GM12878 (cell line): ENCODE results near the gene CDSN. TPM values are rescaled to one million over a fixed set of nuclear protein-coding genes. Genes with fewer than 3 reads are reported as not detected.

Experiments
- ATAC-seq: fragments of 200-7000 bp; cut with Tn5 transposase; 3 replicates; pipeline ENCODE4 v1.9.1; 2020; ENCODE audit warnings: mild to moderate bottlenecking, moderate library complexity
- BruUV-seq: library from RNA; stranded (reverse); fragments of 400-500 nt; replicated peaks from 2 replicates; lab custom pipeline; 2021; lab: Mats Ljungman, UMichigan
- CTCF ChIA-PET: fragments of 300-600 bp; sonication (Branson Sonifier 250); formaldehyde crosslinking; extraction: SDS; loops from one replicate; lab custom pipeline; 2021; ENCODE audit warnings: inconsistent platforms; lab: Yijun Ruan, JAX
- POLR2A ChIA-PET: fragments of 350-600 bp; formaldehyde crosslinking; extraction: SDS; loops from one replicate; lab custom pipeline; 2021; ENCODE audit warnings: inconsistent platforms; lab: Charles Lee
- RAD21 ChIA-PET: fragments of 300-600 bp; sonication (Branson Sonifier 250); formaldehyde crosslinking; loops from one replicate; lab custom pipeline; 2023; ENCODE audit warnings: antibody characterized with exemption; ENCODE audit not compliant: unreplicated experiment; lab: Charles Lee
- SMC1A ChIA-PET: fragments of 300-600 bp; sonication (Branson Sonifier 250); formaldehyde crosslinking; loops from one replicate; lab custom pipeline; 2023; ENCODE audit not compliant: unreplicated experiment, uncharacterized antibody; lab: Charles Lee
- DNase-seq: peaks from one replicate; pipeline ENCODE4 v3.0.0-alpha.2; 2011; ENCODE audit warnings: low read depth, low spot score
- FAIRE-seq: peaks from 3 replicates; lab custom pipeline; 2011; peaks lifted over from hg19 to GRCh38; lab: Jason Lieb, UNC
- H2AFZ ChIP-seq: 2 replicates; pipeline ENCODE4 v1.6.0; 2011; ENCODE audit warnings: low read depth, low read length, control low read depth; ENCODE audit not compliant: control insufficient read depth
- H3K27ac ChIP-seq: 2 replicates; pipeline ENCODE4 v1.5.1; 2011; ENCODE audit warnings: control low read depth; ENCODE audit not compliant: control insufficient read depth, insufficient read depth
- H3K27me3 ChIP-seq, 2 experiments: replicated peaks in 1 of 2; 2 replicates each; pipeline versions ENCODE4 v1.6.0 to v1.6.1; 2011; ENCODE audit warnings: low read length in 1 of 2; ENCODE audit not compliant: control insufficient read depth in 2 of 2, insufficient read depth in 2 of 2
- H3K36me3 ChIP-seq, 2 experiments: 2 replicates each; pipeline ENCODE4 v1.5.1; 2011; ENCODE audit warnings: low read length in 1 of 2; ENCODE audit not compliant: control insufficient read depth in 2 of 2, insufficient read depth in 2 of 2
- H3K4me1 ChIP-seq: 2 replicates; pipeline ENCODE4 v1.6.1; 2011; ENCODE audit warnings: mild to moderate bottlenecking, low read length, moderate library complexity, mixed read lengths; ENCODE audit not compliant: control insufficient read depth, insufficient read depth
- H3K4me2 ChIP-seq: 2 replicates; pipeline ENCODE4 v1.6.0; 2011; ENCODE audit warnings: control low read depth; ENCODE audit not compliant: control insufficient read depth, insufficient read depth
- H3K4me3 ChIP-seq: fragments of 200-600 bp; sonication (generic); 2 replicates; pipeline ENCODE4 v1.5.1; 2016
- H3K79me2 ChIP-seq: 2 replicates; pipeline ENCODE4 v1.6.0; 2011; ENCODE audit warnings: low read length; ENCODE audit not compliant: control insufficient read depth, insufficient read depth
- H3K9ac ChIP-seq: 2 replicates; pipeline ENCODE4 v1.8.0; 2011; ENCODE audit warnings: low read length, control low read depth, mixed read lengths; ENCODE audit not compliant: control insufficient read depth, insufficient read depth
- H3K9me3 ChIP-seq: replicated peaks from 3 replicates; pipeline ENCODE4 v1.5.1; 2011; ENCODE audit warnings: mild to moderate bottlenecking, low read length; ENCODE audit not compliant: control insufficient read depth, insufficient read depth
- H4K20me1 ChIP-seq: 2 replicates; pipeline ENCODE4 v1.6.0; 2011; ENCODE audit not compliant: control insufficient read depth, insufficient read depth
- CTCF ChIP-seq, 3 experiments: IDR thresholded peaks in 2 of 3; conservative IDR thresholded peaks in 1 of 3; 2 replicates each; pipeline ENCODE4 v1.5.1; 2011; ENCODE audit warnings: low read depth in 3 of 3, low read length in 3 of 3, mild to moderate bottlenecking in 3 of 3, control low read depth in 2 of 3, moderate library complexity in 2 of 3, inconsistent platforms in 1 of 3, mixed read lengths in 1 of 3; ENCODE audit not compliant: control insufficient read depth in 2 of 3, insufficient read depth in 1 of 3; ENCODE audit errors: extremely low read depth in 1 of 3
- E2F8 ChIP-seq: fragments of 450-650 bp; IDR thresholded peaks from 2 replicates; pipeline ENCODE4 v1.6.1; 2018; ENCODE audit warnings: mild to moderate bottlenecking, low read depth, moderate library complexity; ENCODE audit not compliant: partially characterized antibody
- IRF4 ChIP-seq: IDR thresholded peaks from 2 replicates; pipeline ENCODE4 v1.6.1; 2011; ENCODE audit warnings: low read depth, low read length
- JUNB ChIP-seq: IDR thresholded peaks from 2 replicates; pipeline ENCODE4 v1.6.1; 2016; ENCODE audit warnings: antibody characterized with exemption, mild to moderate bottlenecking
- MLLT1 ChIP-seq: fragments of 450-650 bp; IDR thresholded peaks from 2 replicates; pipeline ENCODE4 v1.6.1; 2016; ENCODE audit warnings: mild to moderate bottlenecking
- MYC ChIP-seq: IDR thresholded peaks from 2 replicates; pipeline ENCODE4 v1.6.1; 2011; ENCODE audit warnings: mild to moderate bottlenecking, low read length, moderate library complexity, inconsistent platforms; ENCODE audit not compliant: insufficient read depth, insufficient replicate concordance, insufficient read length, severe bottlenecking
- PAX8 ChIP-seq: fragments of 450-650 bp; IDR thresholded peaks from 2 replicates; pipeline ENCODE4 v1.6.1; 2017; ENCODE audit warnings: mild to moderate bottlenecking, moderate library complexity
- RAD21 ChIP-seq: IDR thresholded peaks from 2 replicates; pipeline ENCODE4 v1.6.1; 2011; ENCODE audit warnings: mild to moderate bottlenecking, low read depth, low read length, moderate library complexity; ENCODE audit not compliant: insufficient read depth
- SMAD5 ChIP-seq: IDR thresholded peaks from 2 replicates; pipeline ENCODE4 v1.6.1; 2016; ENCODE audit warnings: antibody characterized with exemption, low read depth
- SMC3 ChIP-seq: IDR thresholded peaks from 2 replicates; pipeline ENCODE4 v1.6.1; 2011; ENCODE audit warnings: low read length, improper control_type of control experiment, borderline replicate concordance
- SP1 ChIP-seq: IDR thresholded peaks from one replicate; pipeline ENCODE4 v1.6.1; 2011; ENCODE audit warnings: low read depth, low read length
- TCF7 ChIP-seq: IDR thresholded peaks from 2 replicates; pipeline ENCODE4 v1.6.1; 2014; ENCODE audit warnings: antibody characterized with exemption, borderline replicate concordance
- WGBS: methylation state at CpG from one replicate; pipeline ENCODE4 v1.1.6; 2016; ENCODE audit warnings: low lambda C conversion rate; ENCODE audit not compliant: insufficient replicate concordance, insufficient coverage; ENCODE audit errors: missing lambda C conversion rate; 5-methylcytosine and 5-hydroxymethylcytosine counted together
- in situ Hi-C: fragments of 300-500 bp; cut with MboI; formaldehyde crosslinking; loops from 9 replicates; pipeline ENCODE4 v1.14.3; 2018; ENCODE audit warnings: mixed read lengths
- intact Hi-C: fragments of 100-400 bp; cut with micrococcal nuclease; formaldehyde crosslinking; loops from one replicate; pipeline ENCODE4 v1.14.2; 2022; ENCODE audit not compliant: unreplicated experiment
- polyA plus RNA-seq, 11 experiments: library from polyadenylated mRNA; depleted of rRNA in 4 of 11; unstranded in 6 of 11; stranded (reverse) in 5 of 11; fragments of >200 nt; fragmentation: Nextera tagmentation in 4 of 11; fragmentation: Illumina TruSeq in 1 of 11; extraction: Ambion mirVana in 4 of 11; extraction: Trizol in 1 of 11; gene quantifications; 1 replicate in 1 of 11; 2 replicates in 10 of 11; pipeline versions ENCODE4 v1.2.1 to v1.2.3, GENCODE V29; 2011 to 2016; ENCODE audit warnings: inconsistent platforms in 2 of 11, missing spikeins in 2 of 11, low read depth in 1 of 11
- total RNA-seq, 4 experiments: library from RNA; depleted of rRNA in 3 of 4; stranded (reverse); fragments of >200 nt in 3 of 4; fragmentation: Illumina TruSeq in 1 of 4; extraction: Trizol in 1 of 4; gene quantifications; 2 replicates each; pipeline versions ENCODE4 v1.2.1 to v1.2.3, GENCODE V29; 2013 to 2021

The CDSN gene
- total and polyA plus RNA-seq, 10 of the 15 experiments (the other 5 are each of a cell fraction or from before 2014, with no cell fraction given), result 0.01 TPM; not detected in 9

- TF ChIP-seq JUNB (no peak), SMC3 (peak; percentile 62; the same call in 1 of the 2 replicates), SP1 (no peak), E2F8 (no peak), MLLT1 (peak; percentile 65), TCF7 (no peak), CTCF (IDR thresholded peaks at IDR 0.05 in 2 of 3, conservative IDR thresholded peaks at IDR 0.05 in 1 of 3; ENCODE audit: control insufficient read depth in 2 of 3, extremely low read depth in 1 of 3, insufficient read depth in 1 of 3, low read depth in 3 of 3, low read length in 3 of 3) (peak; percentile 74 to 85 (median 79)), PAX8 (no peak), IRF4 (no peak), MYC (no peak), SMAD5 (no peak), RAD21 (peak; percentile 85)
- ChIA-PET RAD21 (interaction anchor here (0.5 to 2.6 kb wide), 14 partner anchors 10 to 757 kb away, joined by 3 to 20 read pairs (median 4); partner anchors contain the start of genes GTF2H4 and VARS2), SMC1A (interaction anchor here (0.6 to 2.9 kb wide), 21 partner anchors 10 to 669 kb away, joined by 3 to 32 read pairs (median 4); partner anchors contain the start of gene VARS2), CTCF (interaction anchor here (0.6 to 8.1 kb wide), 46 partner anchors 7 to 599 kb away, joined by 3 to 119 read pairs (median 4); partner anchors contain the start of gene VARS2), POLR2A (interaction anchor here (0.8 kb wide), 1 partner anchor 172 kb away, joined by 3 read pairs; the partner anchor contains the start of gene GTF2H4)
- WGBS, result 36% methylated on average over 22 of the region's 22 CpGs
- Histone ChIP-seq H3K79me2 (no peaks in the 10 kb centered on the region), H3K27ac (no peak overlapping the region), H3K9ac (no peak overlapping the region), H3K4me3 (no peak overlapping the region), H3K9me3 (no peaks in the 10 kb centered on the region), H3K36me3 (no peaks in the 10 kb centered on the region), H3K4me1 (no peaks in the 10 kb centered on the region), H3K27me3 (no peaks in the 10 kb centered on the region), H4K20me1 (no peaks in the 10 kb centered on the region), H2AFZ (peak overlapping the region; percentile 45), H3K4me2 (peak overlapping the region; percentile 17)
- FAIRE-seq (peak; percentile 18), DNase-seq (no peak), ATAC-seq (peak; percentile 87)
- in situ Hi-C loops (loop anchor here (5.0 kb wide), 2 partner anchors 162 to 252 kb away; no protein-coding TSS in a partner anchor), intact Hi-C loops (loop anchor here (5.0 to 10.0 kb wide), 2 partner anchors 162 to 595 kb away; partner anchors contain the start of gene HLA-E)
- BruUV-seq, result no TSS peak
These were observed 40.5 kb downstream of the CDSN start for GRCh38 chr6:31079656-31080261.
